ENCODE measurements around the gene PRKCA.

PRKCA gene

GRCh38 chr17:66580956-66581391 is 278.6 kb downstream of the PRKCA start:
- no peak overlapping the region for H3K4me3 ChIP-seq (ENCODE audit: low read length)
- DNase-seq (ENCODE audit: low read depth): no peak
- TF ChIP-seq, protein P1, sequence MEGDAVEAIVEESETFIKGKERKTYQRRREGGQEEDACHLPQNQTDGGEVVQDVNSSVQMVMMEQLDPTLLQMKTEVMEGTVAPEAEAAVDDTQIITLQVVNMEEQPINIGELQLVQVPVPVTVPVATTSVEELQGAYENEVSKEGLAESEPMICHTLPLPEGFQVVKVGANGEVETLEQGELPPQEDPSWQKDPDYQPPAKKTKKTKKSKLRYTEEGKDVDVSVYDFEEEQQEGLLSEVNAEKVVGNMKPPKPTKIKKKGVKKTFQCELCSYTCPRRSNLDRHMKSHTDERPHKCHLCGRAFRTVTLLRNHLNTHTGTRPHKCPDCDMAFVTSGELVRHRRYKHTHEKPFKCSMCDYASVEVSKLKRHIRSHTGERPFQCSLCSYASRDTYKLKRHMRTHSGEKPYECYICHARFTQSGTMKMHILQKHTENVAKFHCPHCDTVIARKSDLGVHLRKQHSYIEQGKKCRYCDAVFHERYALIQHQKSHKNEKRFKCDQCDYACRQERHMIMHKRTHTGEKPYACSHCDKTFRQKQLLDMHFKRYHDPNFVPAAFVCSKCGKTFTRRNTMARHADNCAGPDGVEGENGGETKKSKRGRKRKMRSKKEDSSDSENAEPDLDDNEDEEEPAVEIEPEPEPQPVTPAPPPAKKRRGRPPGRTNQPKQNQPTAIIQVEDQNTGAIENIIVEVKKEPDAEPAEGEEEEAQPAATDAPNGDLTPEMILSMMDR (IDR thresholded peaks at IDR 0.05; ENCODE audit: insufficient read depth, low read depth, low read length, missing control alignments): no peak

GRCh38 chr17:66582373-66583111 is 280.1 kb downstream of the PRKCA start:
- no peak for DNase-seq (ENCODE audit: low read depth)
- TF ChIP-seq, protein P1 (IDR thresholded peaks at IDR 0.05; ENCODE audit: insufficient read depth, low read depth, low read length, missing control alignments): peak; percentile 2
- no peak overlapping the region for H3K4me3 ChIP-seq (ENCODE audit: low read length)

- DNase-seq (ENCODE audit: low read depth): no peak
- H3K4me3 ChIP-seq (ENCODE audit: low read length): no peak overlapping the region
- TF ChIP-seq, protein P1 (IDR thresholded peaks at IDR 0.05; ENCODE audit: insufficient read depth, low read depth, low read length, missing control alignments): no peak
Observed at GRCh38 chr17:66583112-66583748, 280.8 kb downstream of the PRKCA start.

DNA sequence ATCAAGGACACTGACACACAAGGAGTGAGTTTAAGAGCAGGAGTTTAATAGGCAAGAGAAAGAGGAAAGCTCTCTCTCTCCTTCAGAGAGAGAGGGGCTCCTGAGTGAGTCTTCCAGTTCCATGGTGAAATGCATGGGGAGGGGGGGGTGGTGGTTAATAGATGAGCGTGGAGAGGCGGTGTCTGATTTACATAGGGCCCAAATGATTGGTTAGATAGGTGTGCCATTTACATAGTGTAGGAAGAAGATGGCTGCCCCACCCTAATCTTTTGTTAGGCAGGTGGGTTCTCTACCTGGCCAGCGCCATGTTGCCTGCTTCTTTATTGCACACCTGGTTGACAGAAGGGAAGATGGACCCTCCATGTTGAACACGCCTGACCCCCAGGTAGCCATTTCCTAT is 282.5 kb downstream of the PRKCA start:
- H3K4me3 ChIP-seq (ENCODE audit: low read length): no peak overlapping the region
- DNase-seq (ENCODE audit: low read depth): no peak
- TF ChIP-seq, protein P1 (IDR thresholded peaks at IDR 0.05; ENCODE audit: insufficient read depth, low read depth, low read length, missing control alignments): no peak

- TF ChIP-seq, protein P1 (IDR thresholded peaks at IDR 0.05; ENCODE audit: insufficient read depth, low read depth, low read length, missing control alignments): no peak
- no peak overlapping the region for H3K4me3 ChIP-seq (ENCODE audit: low read length)
- DNase-seq (ENCODE audit: low read depth): no peak
Observed at GRCh38 chr17:66585472-66585871, 283.1 kb downstream of the PRKCA start.

GRCh38 chr17:66589892-66590291 is 287.5 kb downstream of the PRKCA start:
- no peak overlapping the region for H3K4me3 ChIP-seq (ENCODE audit: low read length)
- TF ChIP-seq, protein P1 (IDR thresholded peaks at IDR 0.05; ENCODE audit: insufficient read depth, low read depth, low read length, missing control alignments): no peak
- DNase-seq (ENCODE audit: low read depth): no peak

Data from epithelial cell of esophagus (primary cell).